ENCODE results near the gene CCT5. TPM values are rescaled to one million over a fixed set of nuclear protein-coding genes. Genes with fewer than 3 reads are reported as not detected.
A peak's percentile ranks its signal among the peaks of the same experiment; 100 is the strongest.

Gene CCT5
- total RNA-seq, 1 donor, result 359 TPM

GRCh38 chr5:10228288-10228687 lies 21.8 kb upstream of the CCT5 start:
- TF ChIP-seq, protein P1, sequence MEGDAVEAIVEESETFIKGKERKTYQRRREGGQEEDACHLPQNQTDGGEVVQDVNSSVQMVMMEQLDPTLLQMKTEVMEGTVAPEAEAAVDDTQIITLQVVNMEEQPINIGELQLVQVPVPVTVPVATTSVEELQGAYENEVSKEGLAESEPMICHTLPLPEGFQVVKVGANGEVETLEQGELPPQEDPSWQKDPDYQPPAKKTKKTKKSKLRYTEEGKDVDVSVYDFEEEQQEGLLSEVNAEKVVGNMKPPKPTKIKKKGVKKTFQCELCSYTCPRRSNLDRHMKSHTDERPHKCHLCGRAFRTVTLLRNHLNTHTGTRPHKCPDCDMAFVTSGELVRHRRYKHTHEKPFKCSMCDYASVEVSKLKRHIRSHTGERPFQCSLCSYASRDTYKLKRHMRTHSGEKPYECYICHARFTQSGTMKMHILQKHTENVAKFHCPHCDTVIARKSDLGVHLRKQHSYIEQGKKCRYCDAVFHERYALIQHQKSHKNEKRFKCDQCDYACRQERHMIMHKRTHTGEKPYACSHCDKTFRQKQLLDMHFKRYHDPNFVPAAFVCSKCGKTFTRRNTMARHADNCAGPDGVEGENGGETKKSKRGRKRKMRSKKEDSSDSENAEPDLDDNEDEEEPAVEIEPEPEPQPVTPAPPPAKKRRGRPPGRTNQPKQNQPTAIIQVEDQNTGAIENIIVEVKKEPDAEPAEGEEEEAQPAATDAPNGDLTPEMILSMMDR (IDR thresholded peaks at IDR 0.05; ENCODE audit: insufficient read depth, low read length), result no peak
- no peak for DNase-seq (ENCODE audit: low read depth)
- H3K4me3 ChIP-seq (ENCODE audit: low read depth, low read length), result no peak overlapping the region

GRCh38 chr5:10229306-10230048 lies 20.6 kb upstream of the CCT5 start:
- TF ChIP-seq, protein P1 (IDR thresholded peaks at IDR 0.05; ENCODE audit: insufficient read depth, low read length), result peak; percentile 51
- no peak overlapping the region for H3K4me3 ChIP-seq (ENCODE audit: low read depth, low read length)
- DNase-seq (ENCODE audit: low read depth), result peak; percentile 67

DNA sequence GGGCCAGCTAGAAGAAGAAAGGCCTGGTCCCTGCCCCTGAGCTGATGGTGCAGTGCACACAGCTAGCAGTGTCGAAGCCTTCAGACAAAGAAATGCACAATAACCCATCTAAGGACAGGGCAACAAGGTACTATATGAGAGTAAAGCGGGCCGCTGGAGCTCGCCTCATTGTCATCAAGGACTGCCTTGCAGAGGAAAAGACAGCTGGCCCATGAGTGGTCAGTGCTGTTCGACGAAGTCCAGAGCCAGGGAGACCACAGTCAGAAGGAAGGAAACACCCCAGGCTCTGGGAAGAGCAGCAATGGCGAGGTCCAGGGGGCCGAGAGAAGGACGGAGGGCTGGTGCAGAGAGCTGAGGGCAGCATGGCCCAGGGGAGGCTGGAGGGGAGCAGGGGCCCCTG lies 17.7 kb upstream of the CCT5 start:
- no peak overlapping the region for H3K4me3 ChIP-seq (ENCODE audit: low read depth, low read length)
- TF ChIP-seq, protein P1 (IDR thresholded peaks at IDR 0.05; ENCODE audit: insufficient read depth, low read length), result no peak
- no peak for DNase-seq (ENCODE audit: low read depth)

GRCh38 chr5:10233011-10233410 lies 17.1 kb upstream of the CCT5 start:
- DNase-seq (ENCODE audit: low read depth), result no peak
- TF ChIP-seq, protein P1 (IDR thresholded peaks at IDR 0.05; ENCODE audit: insufficient read depth, low read length), result no peak

GRCh38 chr5:10233505-10233904 lies 16.6 kb upstream of the CCT5 start:
- TF ChIP-seq, protein P1 (IDR thresholded peaks at IDR 0.05; ENCODE audit: insufficient read depth, low read length), result no peak
- peak; percentile 88 for DNase-seq (ENCODE audit: low read depth)
- no peak overlapping the region for H3K4me3 ChIP-seq (ENCODE audit: low read depth, low read length)

More at GRCh38 chr5:10233011-10233410, 17.1 kb upstream of the CCT5 start:
- H3K4me3 ChIP-seq (ENCODE audit: low read depth, low read length), result no peak overlapping the region

DNA sequence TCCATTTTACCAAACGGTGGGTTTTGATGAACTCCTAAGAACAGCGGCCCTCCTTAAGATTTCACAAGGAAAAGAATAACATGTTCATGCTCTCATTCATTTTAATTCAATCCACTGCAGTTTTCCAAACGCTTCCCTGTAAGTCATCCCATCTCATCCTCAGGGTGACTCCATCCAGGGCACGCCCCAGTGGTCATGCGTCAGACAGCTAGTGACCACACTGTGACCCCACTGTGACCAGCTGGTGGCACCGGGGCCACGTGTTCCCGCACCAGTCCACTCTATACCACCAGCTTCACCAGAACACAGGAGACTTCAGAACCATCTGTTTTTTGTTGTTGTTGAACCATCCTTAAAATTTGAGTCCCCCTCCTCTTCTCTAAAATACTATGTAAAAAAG lies 14.7 kb upstream of the CCT5 start:
- no peak for DNase-seq (ENCODE audit: low read depth)
- no peak overlapping the region for H3K4me3 ChIP-seq (ENCODE audit: low read depth, low read length)
- TF ChIP-seq, protein P1 (IDR thresholded peaks at IDR 0.05; ENCODE audit: insufficient read depth, low read length), result no peak
